ENCODE data around the gene FBXL3. TPM values are rescaled to one million over a fixed set of nuclear protein-coding genes. Genes with fewer than 3 reads are reported as not detected.

FBXL3 gene
- total and polyA plus RNA-seq, 2 experiments from 2014 or later: 9.3 to 29.4 TPM

DNA sequence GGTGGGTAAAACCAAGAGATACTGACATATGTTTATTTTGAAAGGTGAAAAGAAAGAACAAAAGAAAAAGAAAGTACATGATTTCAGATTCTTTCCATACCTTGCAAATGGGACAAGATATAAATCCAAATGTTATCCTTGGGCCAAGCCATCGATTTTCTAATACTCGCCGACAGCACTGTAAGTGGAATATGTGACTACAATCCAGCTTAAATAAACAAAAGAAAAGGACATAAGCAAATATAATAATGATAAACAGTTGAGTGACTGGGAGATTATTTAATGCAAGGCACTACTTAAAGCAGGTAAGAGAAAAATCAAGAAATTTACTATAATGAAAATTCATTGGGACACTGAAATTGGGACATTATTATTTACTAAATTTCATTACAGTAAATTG, 29.9 kb upstream of the FBXL3 start:
- no peak overlapping the region for H3K27ac ChIP-seq
- no peak for DNase-seq (ENCODE audit: low read depth in 1 of 2, low spot score in 1 of 2)
- no peaks in the 10 kb centered on the region for H3K9me3 ChIP-seq (ENCODE audit: low read depth)
- TF ChIP-seq, protein P1, sequence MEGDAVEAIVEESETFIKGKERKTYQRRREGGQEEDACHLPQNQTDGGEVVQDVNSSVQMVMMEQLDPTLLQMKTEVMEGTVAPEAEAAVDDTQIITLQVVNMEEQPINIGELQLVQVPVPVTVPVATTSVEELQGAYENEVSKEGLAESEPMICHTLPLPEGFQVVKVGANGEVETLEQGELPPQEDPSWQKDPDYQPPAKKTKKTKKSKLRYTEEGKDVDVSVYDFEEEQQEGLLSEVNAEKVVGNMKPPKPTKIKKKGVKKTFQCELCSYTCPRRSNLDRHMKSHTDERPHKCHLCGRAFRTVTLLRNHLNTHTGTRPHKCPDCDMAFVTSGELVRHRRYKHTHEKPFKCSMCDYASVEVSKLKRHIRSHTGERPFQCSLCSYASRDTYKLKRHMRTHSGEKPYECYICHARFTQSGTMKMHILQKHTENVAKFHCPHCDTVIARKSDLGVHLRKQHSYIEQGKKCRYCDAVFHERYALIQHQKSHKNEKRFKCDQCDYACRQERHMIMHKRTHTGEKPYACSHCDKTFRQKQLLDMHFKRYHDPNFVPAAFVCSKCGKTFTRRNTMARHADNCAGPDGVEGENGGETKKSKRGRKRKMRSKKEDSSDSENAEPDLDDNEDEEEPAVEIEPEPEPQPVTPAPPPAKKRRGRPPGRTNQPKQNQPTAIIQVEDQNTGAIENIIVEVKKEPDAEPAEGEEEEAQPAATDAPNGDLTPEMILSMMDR (IDR thresholded peaks at IDR 0.05; ENCODE audit: low read depth, low read length): no peak
- no peaks in the 10 kb centered on the region for H3K27me3 ChIP-seq
- peaks cover 14% of the 10 kb centered on the region for H3K36me3 ChIP-seq
- no peaks in the 10 kb centered on the region for H3K4me1 ChIP-seq (ENCODE audit: low read depth)
- no peak overlapping the region for H3K4me3 ChIP-seq

DNA sequence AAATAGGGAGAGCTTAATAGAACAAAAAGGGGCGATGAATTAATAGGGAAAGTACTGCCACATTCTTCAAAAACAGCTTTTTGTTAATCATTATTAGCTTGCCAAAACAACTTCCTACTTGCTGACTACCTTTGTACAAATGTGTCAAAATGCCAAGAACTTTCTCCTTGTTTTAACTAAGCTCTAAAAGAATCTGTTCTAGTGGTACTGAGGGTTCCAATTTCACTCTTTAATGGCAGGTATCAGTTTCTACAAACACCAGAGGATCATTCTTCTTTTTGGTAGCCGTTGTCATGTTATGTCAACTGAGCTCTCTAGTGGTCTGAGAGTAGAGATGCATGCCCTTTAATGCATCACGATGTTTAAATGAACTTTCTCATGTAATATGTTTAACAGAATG, 29.4 kb upstream of the FBXL3 start:
- Histone ChIP-seq H3K27me3 (no peaks in the 10 kb centered on the region), H3K4me3 (no peak overlapping the region), H3K36me3 (peaks cover 13% of the 10 kb centered on the region), H3K4me1 (ENCODE audit: low read depth) (no peaks in the 10 kb centered on the region), H3K9me3 (ENCODE audit: low read depth) (no peaks in the 10 kb centered on the region), H3K27ac (no peak overlapping the region)
- DNase-seq (ENCODE audit: low read depth in 1 of 2, low spot score in 1 of 2): no peak
- TF ChIP-seq, protein P1 (IDR thresholded peaks at IDR 0.05; ENCODE audit: low read depth, low read length): no peak

DNA sequence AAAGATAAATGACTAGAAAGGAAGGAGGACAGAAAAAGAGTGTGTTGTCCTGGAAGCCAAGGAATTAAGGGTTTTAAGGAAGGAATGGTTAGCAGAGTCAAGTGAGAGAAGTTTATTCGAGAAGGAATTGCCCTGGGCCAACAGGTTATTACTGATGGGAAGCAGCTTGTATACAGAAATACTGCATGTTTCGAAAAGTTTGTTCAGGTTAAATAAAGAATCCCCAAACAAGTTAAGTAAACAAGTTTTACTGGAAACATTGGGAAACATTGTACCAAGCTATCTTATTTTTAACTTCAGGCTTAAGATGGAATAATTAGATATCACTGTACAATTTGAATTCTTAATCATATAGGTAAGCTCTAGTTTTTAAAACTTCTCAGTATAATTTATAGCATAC, 28.2 kb upstream of the FBXL3 start:
- Histone ChIP-seq H3K4me1 (ENCODE audit: low read depth) (no peaks in the 10 kb centered on the region), H3K36me3 (peaks cover 17% of the 10 kb centered on the region), H3K9me3 (ENCODE audit: low read depth) (no peaks in the 10 kb centered on the region), H3K27me3 (no peaks in the 10 kb centered on the region), H3K4me3 (no peak overlapping the region), H3K27ac (no peak overlapping the region)
- no peak for DNase-seq (ENCODE audit: low read depth in 1 of 2, low spot score in 1 of 2)
- TF ChIP-seq, protein P1 (IDR thresholded peaks at IDR 0.05; ENCODE audit: low read depth, low read length): no peak

DNA sequence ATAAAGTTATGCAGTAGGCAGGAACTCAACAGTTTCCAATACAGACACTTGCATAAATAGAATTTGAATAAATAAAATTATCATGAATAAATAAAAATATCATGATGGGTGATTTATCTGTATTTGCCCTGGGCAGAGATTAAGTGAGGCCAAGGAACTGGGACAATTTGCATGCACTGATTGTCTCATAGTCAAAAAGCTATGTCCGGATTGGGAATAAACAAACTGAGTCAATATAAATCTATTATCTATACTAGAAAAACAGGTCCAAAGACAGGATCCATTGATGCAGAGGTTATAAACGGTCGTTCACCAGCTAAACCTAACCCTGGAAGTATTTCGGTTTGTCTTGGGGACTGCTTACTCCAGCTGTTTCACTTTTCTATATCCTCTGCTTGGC, 26.2 kb upstream of the FBXL3 start:
- Histone ChIP-seq H3K4me1 (ENCODE audit: low read depth) (no peaks in the 10 kb centered on the region), H3K9me3 (ENCODE audit: low read depth) (no peaks in the 10 kb centered on the region), H3K27me3 (no peaks in the 10 kb centered on the region), H3K27ac (no peak overlapping the region), H3K36me3 (peaks cover 14% of the 10 kb centered on the region), H3K4me3 (no peak overlapping the region)
- TF ChIP-seq, protein P1 (IDR thresholded peaks at IDR 0.05; ENCODE audit: low read depth, low read length): no peak
- no peak for DNase-seq (ENCODE audit: low read depth in 1 of 2, low spot score in 1 of 2)

DNA sequence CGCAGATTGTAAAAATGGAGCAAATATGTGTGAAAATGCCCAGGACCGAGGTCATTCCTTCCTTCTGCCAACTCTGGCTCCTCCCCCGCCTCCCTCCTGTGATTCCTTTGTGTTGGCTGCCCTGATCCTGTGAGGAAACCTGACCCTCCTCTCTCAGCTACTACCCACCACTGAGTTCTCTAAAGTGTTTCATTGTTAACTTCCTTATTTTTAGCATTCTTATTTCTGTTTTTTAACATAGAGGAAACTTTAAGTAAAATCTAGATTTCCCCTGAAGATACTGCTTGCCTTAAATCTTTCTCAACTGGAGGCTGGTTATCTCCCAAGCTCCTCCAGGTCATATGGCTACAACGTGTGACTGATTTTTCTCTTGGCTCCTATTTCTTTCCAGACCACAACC, 21.7 kb upstream of the FBXL3 start:
- no peaks in the 10 kb centered on the region for H3K27me3 ChIP-seq
- TF ChIP-seq, protein P1 (IDR thresholded peaks at IDR 0.05; ENCODE audit: low read depth, low read length): no peak
- no peaks in the 10 kb centered on the region for H3K4me1 ChIP-seq (ENCODE audit: low read depth)
- no peak overlapping the region for H3K4me3 ChIP-seq
- H3K9me3 ChIP-seq (ENCODE audit: low read depth): no peaks in the 10 kb centered on the region
- no peak overlapping the region for H3K27ac ChIP-seq
- peaks cover 3% of the 10 kb centered on the region for H3K36me3 ChIP-seq
- peak in 1 of 2 donors; percentile 26 for DNase-seq (ENCODE audit: low read depth in 1 of 2, low spot score in 1 of 2)

Data from cardiac muscle cell (in vitro differentiated cells and primary cell).